Activated gamma-delta T cell (primary cell): Measurements from ENCODE around the gene LARP7.
A peak's percentile ranks its signal among the peaks of the same experiment; 100 is the strongest.
"Not testable (repeated sequence)": the region's sequence is repeated elsewhere in the genome, so short reads cannot be mapped to it uniquely, and the experiment has no call there.

Experiments
- DNase-seq: peaks from one replicate; lab custom pipeline; 2025; lab: John Stamatoyannopoulos, UW

LARP7 gene

DNA sequence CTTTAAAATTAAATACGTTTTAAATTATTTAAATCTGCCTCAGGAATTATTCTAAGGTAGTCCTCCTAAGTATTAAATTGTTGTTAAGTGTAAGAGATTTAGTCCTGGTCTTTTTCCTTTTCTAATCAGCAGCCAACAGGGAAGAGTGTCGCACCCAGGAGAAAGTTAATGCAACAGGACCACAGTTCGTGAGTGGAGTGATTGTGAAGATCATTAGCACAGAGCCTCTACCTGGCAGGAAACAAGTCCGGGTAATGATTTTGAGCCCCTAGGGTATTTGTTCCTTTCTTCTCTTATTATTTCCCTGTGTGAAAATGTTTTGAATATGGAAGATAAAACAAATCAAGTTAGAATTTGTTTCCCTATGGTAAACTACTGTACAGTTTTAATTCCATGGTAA lies 13.4 kb downstream of the LARP7 start:
- no peak for DNase-seq

DNA sequence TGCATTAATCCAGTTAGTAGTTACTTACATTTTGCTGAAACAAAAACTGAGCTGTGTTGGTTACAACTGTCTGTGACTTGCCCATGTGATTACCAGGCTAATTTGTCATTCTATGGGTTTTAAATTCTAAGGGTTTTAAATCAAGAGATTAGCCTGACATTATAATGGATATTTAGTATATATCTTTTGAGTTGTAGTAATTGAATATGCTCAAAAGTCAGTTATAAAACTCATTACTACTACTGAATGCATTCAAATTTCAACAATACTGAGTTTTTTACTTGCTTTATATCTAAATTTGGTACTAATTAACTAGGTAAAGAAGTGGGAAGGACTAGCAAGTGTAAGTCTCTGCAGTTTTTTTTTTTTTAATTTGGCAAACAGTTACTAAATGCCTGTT lies 14.7 kb downstream of the LARP7 start:
- DNase-seq = no peak

DNA sequence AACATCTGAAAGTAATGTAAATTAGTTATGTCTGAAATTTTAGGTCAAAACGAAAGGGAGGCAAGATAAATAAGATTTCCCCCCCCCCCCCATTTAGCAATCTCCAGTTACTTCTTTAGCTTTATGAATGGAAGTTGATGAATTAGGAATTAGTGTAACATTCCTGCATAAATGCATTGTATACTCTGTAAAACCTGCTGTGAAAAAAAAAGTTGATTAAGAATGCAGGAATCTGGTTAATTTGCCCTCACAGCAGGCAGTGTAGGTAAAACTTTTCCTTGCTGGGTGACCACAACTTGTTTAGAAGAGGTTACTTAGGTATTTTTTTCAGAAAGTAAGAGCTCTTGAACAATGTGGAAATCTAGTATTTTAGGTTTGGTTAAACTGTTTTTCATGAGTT lies 15.3 kb downstream of the LARP7 start:
- no peak for DNase-seq

DNA sequence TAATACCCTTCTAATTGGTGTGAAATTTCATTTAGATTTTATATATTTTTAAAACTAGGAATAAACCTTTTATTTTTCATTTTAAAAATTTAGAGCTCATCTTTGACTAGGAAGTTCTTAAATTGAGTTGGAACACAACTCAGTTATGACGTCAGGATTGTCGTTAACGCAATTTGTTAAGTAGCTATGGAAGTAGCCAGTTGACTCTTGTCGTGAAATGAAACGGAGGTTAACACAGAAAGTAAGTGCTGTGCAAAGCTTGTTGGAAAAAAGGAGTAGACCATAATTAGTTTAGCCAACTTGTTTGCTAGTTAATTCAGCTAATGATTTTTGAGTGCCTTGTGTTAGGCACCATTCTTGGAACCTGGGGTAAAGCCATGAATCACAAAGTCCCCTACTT lies 18.3 kb downstream of the LARP7 start:
- DNase-seq = no peak

DNA sequence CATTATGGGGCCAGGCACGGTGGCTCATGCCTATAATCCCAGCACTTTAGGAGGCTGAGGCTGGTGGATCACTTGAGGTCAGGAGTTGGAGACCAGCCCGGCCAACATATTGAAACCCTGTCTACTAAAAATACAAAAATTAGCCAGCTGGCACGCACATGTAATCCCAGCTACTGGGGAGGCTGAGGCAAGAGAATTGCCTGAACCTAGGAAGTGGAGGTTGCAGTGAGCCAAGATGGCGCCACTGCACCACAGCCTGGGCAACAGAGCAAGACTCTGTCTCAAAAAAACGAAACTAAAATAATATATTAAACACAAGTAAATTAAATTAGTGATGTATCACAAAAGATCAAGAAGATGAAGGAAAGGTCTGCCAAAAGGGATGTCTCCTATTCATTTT lies 19.2 kb downstream of the LARP7 start:
- not testable (repeated sequence) for DNase-seq

DNA sequence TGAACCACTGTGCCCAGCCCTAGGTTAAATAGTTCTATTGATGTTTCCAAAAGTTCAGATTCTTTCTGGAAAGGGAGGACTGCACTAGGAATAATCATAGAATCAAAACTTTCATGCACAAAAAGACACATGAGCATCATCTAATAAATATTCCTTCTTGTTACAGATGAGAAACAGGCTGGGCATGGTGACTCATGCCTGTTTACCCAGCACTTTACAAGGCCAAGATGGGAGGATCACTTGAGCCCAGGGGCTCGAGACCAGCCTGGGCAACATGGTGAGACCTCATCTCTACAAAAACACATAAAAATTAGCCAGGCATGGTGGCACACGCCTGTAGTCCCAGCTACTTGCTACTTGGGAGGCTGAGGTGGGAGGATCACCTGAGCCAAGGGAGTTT lies 27.7 kb downstream of the LARP7 start:
- DNase-seq = no peak

DNA sequence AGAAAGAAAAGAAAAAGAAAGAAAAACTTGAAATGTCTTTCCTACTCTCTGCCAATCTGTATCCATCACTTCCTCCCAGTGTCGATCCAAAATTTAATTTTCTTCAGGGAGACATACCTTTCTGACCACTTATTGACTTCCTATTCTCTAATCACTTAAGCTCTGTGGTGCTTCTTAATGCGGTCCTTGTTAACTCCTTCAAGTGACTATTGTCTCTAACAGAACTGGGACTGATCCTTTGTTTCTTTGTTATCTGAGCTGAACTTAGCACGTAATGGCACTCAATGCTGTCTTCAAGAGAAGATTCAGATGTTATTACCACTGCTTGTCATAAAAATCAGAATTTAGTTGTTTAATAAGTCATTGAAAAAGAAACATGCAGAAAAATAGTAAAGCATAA lies 31.2 kb downstream of the LARP7 start:
- DNase-seq = no peak

DNA sequence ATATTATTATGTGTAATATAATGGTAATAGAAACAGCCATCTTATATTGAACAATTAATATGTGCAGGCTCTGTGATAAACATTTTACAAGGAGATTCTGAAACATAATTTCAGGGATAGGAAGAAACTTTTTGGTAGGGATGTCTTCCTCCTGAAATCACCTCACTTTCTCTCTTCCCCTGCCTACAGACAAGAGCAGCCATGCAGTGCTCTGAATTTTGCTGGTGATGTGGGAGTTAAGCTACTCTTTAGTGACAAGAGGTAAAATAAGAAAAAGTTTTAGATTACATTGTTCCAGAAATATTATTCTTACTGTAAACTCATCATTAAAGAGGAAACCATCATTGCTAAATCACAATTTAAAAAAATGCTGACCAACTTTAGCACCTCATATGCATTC lies 36.1 kb downstream of the LARP7 start:
- no peak for DNase-seq

DNA sequence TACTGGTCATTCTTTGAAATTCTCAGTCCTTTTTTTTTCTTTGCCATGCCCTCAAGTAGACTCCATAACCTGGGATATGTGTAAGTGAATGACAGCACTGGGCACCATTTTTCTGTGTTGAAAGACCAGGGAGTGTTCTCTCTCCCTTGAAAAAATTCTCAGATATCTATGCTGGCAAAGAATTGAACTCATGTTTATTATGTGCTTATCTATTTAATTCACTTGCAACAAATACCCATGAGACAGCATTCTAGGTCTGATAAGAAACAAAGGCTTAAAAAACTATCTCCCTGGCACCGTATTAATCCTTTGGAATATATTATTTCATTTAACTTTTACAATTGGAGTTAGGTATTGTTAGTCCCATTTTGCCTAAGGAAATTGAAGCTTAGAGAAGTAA lies 36.7 kb downstream of the LARP7 start:
- no peak for DNase-seq

DNA sequence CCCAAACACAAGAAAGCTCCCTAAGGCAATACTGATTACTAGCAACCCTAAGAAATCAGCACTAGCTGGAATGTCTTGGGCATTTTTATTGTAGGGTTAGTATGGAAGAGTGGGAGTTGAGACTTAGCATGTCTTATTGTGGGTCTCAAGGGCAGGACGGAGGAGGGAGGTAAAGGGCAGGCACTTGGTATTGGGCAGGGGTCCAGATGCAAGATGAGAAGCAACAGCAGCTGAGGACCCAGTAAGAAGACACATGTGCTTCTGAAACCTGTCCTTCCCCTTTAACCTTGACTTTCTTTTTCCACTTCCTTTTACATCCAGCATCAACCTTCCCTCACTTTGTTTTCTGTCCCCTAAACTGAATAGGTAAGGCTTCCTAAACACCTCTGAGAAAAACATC lies 37.4 kb downstream of the LARP7 start:
- no peak for DNase-seq

DNA sequence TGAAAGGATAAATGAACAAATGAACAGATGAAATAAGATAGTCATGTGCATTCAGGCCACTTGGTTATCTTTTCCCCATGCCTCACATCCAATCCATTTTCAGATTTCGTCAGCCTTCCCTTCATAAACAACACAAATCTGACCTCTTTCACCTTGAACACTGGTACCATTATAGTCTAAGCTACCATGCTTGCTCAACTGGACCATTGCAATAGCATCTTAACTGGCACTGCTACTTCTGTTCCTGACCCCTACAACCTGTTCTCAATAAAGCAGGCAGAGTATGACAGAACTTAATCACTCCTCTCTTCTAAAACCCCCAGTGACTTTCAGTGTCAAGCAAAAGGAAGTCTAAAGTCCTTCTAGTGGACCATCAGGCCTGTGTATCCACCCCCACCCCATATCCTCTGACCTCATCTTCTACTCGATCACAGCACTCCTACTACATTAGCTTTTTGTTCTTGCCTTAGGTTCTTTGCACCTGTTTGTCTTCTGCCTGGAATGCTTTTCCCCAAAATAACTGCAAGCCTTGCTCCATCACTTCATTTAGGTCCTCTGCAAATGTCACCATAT lies 40.7 kb downstream of the LARP7 start:
- DNase-seq = no peak

DNA sequence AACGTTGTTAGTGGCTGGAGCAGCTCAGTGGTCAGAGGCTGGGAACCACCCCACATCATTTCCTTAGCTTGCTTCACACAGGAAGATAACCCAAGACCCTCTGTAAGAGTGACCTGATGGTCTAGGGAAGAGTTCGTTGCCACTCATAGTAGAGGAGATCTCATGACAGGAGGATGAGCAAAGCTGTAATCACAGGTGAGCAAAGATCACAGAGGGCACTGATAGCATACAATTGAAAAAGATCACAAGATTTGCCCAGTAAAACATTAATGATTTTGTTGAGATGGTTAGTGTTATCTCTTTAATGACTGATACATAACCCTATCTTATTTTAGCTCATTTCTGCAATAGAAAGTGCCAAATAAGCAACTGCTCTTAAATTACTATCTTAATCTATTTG lies 44.1 kb downstream of the LARP7 start:
- DNase-seq = no peak

DNA sequence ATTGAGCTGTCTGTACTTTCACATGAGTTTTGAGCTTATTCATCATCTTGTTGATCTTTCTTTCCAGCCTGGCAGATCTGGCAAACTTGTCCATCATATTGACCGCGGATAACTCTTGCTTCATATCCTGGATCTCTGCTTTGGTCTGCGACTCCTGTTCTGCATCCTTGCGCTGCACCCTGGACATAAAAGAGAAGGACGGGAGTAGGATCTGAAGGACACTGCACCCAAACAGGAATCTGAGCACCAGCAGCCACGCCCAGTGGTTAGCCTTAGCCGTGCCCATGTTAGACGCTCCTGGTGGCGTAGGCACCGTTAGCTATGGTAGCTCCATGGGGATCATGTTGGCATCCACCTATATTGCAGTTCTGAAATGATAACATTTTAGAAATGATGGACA lies 56.6 kb downstream of the LARP7 start:
- no peak for DNase-seq

DNA sequence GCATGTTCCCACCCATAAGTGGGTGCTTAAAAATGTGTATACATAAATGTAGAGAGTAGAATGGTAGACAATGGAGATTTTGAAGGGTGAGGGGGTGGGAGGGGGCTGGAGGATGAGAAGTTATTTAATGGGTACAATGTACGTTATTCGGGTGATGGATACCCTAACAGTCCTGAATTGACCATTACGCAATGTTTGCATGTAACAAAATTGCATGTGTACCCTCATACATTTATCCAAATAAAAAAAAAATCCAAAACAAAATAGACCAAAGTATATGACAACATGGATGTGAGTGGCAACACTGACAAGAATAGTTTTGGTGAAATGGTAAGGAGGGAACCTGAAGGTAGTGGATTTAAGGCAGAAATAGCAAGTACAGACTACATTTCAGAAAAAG lies 63.7 kb downstream of the LARP7 start:
- no peak for DNase-seq

DNA sequence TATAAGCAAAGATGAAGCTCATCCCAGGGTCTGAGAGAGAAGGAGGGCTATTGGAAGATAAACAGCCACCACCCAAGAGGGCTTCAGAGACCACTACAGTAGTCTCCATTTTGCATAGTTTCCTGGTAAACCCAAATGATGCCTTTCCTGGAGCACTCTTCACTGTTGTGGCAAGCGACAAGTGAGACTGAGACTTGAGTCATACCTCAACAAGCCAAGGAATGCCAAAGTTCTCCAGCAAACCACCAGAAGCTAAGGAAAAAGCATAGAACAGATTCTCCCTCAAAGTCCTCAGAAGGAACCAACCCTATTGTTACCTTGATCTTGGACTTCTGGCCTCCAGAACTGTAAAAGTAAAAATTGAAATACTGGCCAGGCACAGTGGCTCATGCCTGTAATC lies 65.9 kb downstream of the LARP7 start:
- DNase-seq = no peak

DNA sequence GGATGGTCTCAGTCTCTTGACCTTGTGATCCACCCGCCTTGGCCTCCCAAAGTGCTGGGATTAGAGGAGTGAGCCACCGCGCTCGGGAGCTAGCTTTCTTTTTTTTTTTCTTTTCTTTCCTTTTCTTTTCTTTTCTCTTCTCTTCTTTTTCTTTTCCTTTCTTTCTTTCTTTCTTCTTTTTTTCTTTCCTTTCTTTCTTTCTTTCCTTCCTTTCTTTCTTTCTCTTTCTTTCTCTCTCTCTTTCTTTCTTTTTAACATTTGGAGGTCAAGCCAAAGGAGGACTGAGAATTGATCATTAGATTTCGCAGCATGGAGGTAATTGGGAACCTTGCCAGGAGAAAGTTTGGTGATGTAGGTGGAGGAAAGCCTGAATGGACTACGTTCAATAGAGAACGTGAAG lies 67.4 kb downstream of the LARP7 start:
- DNase-seq = no peak

DNA sequence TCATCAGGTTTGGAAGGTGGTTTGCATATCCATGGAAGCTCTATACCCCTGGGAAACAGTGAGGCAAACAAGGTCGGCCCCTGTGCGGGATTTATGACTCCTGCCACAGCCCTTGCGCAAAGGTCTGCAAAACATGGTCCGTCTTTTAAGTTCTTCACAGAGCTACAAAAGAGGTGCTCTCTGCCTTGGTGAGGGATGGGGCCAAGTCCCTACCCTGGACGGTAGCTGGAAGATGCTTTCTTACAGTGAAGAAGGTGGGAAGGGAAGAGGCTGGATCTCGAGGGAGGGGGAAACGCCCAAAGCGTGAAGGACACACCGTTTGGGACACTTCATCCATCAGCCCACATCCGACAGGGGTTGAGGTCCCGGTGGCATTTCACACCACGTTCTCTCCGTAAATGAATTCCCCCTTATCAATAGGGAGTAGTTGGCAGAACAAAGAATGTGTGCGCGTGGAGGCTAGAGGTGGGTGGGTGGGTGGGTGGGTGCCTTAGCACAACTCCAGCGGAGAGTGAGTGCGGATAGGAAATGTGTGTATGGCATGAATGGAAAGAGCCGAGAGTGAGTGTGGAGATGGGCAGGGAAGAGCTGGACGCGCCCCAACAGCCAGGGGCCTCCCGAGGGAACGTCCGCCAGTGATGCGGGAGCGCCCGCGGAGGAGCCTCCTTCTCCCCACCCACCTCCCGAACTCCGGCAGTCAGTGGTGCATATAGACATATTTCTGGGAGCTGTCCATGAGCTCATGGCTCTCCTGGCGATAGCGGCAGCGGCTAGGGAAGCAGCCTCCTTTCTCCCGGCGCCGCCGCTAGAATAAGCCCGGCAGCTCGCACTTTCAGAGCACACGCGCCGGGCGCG lies 68.3 kb downstream of the LARP7 start:
- DNase-seq = no peak

DNA sequence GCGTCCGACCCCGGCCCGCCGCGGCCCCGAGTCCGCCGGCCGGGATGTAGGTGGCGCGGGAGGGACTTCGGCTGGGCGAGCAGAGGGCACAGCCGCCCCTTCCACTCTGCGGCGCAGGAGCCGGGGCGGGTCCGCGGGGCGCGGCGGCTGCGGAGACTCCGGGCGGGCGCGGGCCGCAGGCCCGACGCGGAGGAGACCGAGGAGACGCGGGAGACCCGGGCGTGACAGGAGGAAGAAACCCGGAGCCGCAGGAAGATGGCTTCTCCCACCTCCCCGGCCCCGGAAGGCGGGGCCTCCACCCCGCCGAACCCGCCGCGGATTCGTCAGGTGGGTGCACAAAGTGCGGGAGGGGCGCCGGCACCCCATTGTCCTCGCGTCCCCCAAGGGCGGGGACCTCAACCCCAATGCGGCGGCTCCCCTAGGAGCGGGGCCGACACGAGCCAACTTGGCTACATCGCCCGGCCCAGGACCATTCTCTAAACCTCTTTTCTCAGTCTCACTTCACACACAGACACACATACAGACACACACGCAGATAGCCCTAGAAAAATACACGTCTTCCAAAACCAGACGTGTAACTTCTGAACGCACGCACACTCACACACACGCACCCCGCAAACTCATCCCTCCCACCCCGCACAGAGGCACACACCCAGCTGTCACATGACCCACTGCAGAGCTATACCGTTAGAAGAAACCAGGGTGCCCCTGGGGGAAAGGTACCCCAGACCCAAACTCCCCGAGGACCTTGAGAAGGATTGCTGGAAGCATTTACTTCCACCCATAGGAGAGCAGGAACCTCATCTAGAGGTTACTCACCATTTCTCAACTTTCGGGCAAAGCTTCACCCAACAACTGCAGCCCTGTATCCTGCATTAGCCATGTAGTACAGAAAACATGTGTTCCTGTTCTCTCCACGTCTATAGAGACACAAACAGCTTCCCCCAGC lies 69.2 kb downstream of the LARP7 start:
- DNase-seq = peak; percentile 11

DNA sequence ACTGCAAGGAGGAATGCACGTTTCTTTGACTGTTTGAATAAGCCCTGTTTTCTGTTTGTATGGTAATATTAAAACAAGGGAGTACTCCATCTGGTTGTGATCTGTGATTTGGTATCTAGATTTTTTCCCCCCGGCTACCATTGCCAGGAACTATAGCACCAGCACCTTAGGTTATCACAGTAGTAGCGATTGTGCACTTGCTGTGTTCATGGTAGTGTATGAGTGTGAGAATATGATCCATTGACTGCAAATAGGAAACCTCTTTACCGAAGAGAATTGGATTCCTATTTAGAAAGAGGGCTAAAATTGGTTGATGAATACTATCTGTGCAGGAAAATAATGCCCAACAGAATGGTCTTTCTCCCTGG lies 69.9 kb downstream of the LARP7 start:
- no peak for DNase-seq
